GM19397 (cell line): ENCODE results near the gene C11orf21.

ENCODE experiments used
- ATAC-seq: cut with Tn5 transposase; IDR thresholded peaks from one replicate; pipeline ENCODE4 v1.9.1; 2021; ENCODE audit warnings: mild to moderate bottlenecking, moderate library complexity; ENCODE audit not compliant: unreplicated experiment

C11orf21 gene

GRCh38 chr11:2309251-2310072 lies 7.7 kb upstream of the C11orf21 start:
- ATAC-seq = no peak

DNA sequence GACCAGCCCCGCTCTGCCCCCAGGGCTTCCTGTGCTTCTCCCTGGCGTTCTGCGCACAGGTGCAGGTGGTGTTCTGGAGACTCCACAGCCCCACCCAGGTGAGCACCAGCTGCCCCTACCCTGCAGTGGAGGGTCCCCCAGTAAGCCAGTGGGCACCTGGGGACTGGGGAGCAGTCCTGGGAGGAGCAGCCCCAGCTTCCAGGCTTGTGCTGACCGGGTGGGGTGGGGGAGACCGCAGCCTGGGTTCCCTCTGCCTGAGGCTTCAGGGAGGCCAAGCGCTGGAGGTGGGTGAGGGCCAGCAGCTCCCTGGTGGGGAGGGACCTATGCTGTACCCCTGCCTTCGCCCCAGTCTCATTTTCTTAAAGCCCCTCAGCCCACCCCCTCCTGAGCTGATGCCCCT lies 7.0 kb upstream of the C11orf21 start:
- ATAC-seq = no peak

DNA sequence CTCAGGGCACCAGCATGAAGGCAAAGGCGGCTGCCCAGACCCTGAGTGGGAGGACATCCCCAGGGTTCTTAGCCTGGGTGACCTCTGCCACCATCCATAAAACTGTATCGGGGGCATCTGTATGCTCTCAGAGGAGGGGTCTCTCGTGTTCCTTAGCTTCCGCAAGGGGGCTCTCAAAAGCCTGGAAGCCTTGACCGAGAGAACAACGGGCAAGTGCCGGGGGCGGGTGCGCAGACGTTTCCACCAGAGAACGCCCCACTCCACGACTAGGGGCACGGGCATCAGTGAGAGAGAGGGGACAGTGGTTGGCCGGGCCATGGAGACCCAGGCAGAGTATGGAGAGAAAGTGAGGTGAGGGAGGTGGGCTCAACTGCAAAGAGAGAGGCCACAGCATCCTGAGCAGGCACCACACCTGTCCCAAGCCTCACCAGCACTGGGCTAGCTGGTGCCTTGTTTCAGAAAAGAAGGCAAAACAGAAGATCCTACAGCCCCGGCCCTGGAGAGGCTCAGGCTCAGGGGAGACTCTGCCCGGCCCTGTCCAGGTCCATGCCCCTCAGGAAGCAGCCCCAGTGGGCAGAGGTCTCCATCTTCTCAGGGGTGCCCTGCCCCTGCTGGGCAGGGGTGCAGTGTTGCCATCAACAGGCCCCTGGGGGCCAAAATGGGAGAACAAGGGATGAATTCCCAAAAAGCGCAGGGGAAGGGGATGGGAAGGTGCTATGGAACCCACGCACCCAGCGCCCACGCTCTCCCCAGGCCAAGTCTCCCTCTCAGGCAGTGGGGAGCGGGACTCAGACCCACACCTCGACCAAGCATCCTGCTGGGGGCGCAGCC lies 6.0 kb upstream of the C11orf21 start:
- ATAC-seq = no peak

GRCh38 chr11:2306877-2307500 lies 5.3 kb upstream of the C11orf21 start:
- no peak for ATAC-seq

- no peak for ATAC-seq
These were observed 4.7 kb upstream of the C11orf21 start for GRCh38 chr11:2306452-2306823.

DNA sequence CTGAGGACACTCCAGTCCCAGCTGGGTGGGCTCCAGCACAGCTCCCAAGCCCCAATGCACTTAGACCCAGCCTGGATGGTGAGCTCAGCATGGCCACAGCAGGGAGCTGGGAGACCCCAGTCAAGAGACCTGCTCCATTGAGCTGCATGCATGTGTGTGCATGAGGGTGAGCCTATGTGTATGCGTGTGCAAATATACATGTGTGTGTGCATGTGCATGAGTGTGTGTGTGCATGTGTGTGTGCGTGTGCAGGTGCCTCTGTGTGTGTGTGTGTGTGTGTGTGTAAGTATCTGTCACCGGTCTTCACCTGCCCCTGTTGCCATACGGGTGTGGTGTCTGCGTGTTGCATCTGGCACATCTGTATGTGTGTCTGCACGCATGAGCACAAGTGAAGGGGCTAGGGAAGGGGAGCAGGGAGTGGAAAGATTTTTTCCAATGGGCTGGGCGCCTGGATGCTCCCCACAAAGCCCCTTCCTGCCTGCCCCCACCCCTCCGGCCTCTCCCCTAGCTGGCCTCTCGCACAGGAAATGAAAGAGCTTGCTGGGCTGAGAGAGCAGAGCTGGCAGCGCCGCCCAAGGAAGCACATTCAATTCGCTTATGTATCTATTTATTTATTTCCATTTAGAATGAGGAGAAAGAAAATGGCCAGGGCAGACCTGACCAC lies 4.2 kb upstream of the C11orf21 start:
- no peak for ATAC-seq

DNA sequence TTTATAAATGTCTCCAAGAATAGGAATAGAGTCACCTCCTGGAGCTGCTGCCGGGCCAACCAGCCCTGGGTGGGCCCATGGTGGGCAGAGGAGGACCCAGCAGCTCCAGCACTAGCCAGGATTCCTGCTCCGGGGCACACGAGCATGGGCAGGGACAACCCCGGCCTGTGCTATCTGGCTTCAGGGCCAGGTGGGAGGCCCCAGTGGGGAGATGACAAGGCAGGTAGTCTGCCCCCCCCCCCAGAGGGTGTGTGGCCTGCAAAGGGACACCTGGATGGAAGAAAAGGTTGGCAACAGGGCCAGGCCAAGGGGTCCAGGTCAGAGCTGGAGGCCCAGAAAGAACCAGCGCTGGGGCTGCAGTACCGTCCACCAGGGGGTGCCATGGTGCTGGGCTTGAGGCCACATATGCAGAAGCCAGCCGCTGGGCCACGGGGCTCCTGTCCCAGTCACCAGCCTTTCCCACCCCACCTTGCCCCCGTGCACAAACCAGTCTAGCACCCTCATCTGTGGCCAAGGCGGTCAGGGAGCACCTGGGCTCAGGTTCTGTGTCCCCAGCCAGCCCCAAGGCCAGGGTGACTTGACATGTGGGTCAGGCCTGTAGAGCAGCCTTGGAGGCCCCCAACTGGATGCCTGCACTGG lies 3.5 kb upstream of the C11orf21 start:
- ATAC-seq = no peak

DNA sequence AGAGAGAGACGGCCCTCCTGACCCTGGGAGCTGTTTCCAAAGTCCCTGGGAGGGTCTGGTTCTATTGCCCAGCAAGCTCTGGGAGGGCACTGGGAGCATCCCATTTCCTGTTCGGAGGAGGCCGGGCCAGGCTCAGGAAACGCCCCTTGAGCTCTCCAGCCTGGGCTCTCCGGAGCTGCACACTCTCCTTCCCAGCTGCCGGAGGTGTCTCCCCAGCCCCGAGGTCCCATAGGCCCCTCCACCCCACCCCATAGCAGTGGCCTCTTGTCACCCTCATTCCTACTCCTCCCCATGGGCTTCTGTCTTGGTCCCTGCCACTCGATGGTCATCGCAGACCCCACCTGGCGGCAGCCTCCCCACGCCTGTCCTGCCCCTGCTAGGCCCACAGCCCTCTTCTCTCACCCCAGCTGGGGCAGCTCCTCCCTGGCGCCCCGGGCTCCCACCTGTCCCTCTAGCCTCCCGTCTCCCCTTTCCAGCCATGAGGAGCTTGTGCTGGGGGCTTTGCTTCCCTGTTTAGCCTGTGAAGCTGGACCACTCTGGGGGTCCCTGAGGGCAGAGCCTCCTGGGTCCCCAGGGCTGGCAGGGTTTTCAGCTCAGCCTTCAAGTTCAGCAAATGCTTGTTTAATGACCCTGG lies 2.9 kb upstream of the C11orf21 start:
- no peak for ATAC-seq

DNA sequence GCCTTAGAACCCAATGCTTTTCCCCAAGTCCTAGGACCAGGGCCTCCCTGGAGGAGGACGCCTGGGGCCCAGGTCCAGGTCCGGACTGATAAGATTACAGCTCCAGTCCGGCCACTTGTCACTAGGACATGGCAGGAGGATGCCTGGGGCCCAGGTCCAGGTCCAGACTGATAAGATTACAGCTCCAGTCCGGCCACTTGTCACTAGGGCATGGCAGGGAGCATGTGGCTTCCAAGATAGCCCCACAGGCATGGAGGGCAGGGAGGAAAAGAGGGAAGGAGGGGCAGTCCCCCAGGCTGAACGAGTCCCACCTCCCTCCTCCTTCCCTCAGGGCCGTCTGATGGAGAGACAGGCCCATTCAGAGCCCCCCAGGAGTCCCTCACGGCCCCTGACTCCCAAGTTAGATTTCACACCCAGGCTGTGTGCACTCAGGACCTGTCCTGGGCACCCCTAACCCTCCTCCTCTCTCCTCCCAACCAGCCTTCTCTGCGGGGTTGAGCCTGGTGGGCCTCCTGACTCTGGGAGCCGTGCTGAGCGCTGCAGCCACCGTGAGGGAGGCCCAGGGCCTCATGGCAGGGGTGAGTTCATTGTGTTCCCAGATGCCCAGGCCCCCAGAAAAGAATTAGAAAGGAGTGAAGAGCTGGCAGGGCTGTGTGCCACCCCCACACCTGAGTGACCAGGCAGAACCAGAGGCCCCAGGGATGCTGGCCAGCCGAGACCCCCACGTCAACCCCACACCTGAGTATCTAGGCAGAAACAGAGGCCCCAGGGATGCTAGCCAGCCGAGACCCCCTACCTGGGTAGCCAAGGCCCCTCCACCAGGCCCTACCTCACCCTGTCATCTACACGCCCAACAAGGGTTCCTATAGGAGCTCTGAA lies 2.1 kb upstream of the C11orf21 start:
- no peak for ATAC-seq

DNA sequence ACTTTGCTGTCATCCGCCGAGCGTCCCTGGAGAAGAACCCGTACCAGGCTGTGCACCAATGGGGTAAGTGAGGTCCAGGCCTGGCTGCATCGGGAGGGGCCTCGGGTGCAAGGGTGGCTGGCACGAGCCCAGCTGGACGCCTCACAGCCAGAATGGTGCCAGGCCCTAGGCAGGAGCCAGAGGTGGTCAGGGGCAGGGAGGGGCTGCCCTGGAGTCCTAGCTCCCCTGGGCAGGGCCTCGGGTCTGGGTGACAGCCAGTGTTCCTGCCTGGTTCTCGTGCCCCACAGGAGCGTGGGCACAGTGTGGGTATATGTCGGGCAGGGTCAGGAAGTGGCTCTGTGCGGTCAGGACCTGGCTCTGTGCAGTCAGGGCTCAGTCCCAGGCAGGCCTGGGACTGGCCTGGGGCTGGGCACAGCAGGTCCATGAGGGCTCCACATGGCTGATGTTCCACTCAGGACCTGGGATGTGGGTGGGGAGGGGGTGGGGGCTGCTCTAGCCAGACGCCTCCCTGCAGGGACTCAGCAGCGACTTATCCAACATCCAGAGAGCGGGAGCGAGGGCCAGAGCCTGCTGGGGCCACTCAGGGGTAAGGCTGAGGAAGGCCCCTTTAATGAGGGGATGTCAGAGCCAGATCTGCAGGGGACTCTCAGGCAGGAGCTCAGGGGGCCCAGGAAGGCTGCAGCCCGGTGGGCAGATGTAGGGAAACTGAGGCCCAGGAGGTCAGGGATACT lies 1.3 kb upstream of the C11orf21 start:
- ATAC-seq = no peak

DNA sequence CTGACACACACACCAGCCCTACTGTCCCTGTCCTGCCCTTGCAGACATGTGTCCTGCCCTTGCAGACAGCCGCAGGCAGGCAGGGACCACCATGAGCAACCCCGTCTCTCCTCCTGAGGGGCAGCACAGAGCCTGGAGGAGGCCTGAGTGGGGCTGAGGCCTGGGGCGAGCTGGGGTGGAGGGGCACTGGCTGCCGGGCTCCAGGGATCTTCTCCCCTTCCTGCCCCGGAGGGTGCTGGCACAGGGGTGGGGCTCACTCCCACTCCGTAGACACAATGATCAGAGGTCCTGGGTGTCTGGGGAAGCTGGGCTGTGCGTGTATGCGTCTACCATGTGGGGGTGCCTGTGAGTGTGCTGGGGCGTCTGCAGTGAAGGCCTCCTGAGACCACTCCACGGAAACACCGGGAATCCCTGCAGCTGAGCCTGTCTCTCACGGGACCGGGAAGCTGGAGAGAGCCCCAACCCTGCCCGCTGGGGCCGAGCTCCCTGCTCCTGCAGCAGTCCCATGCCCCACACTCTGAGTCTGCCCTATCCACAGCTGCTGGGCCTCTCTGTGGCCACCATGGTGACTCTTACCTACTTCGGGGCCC lies 683 bp upstream of the C11orf21 start:
- ATAC-seq = no peak

GRCh38 chr11:2300936-2301630 lies 635 bp downstream of the C11orf21 start:
- no peak for ATAC-seq

DNA sequence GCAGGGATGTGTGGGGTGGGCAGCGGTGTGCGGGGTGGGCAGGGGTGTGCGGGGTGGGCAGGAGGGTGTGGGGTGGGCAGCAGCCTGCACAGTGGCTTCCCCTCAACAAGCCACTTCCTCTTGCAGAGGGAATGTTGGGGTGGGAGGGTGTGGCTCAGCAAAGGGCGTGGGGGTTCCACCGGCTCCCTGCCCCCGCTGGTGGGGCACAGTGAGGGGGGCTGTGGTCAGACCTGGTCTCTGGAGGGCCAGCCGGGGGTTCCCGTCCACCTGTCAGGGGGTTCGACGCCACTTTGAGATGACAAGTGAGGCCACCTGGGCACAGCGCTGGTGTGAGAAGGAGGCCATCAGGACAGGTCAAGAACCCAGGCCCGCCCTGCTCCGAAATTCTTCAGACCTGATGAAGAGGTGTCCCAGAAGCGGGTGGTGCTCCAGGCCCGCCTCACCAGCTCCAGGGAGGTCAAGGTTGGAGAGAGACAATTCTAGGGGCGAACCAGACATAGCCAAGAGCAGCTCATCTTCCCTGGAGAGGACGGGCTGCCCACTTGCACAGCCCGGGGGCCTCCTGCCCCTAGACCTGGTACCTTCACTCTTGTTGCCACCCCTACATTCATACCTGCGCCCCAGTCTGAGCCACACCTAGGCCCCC lies 1.3 kb downstream of the C11orf21 start:
- ATAC-seq = no peak

GRCh38 chr11:2299773-2300172 lies 1.9 kb downstream of the C11orf21 start:
- ATAC-seq = no peak

- ATAC-seq = no peak
These were observed 2.6 kb downstream of the C11orf21 start for GRCh38 chr11:2298795-2299761.
